Mammary epithelial cell (primary cell): Measurements from ENCODE around the gene BRMS1.

Experiments used
- CTCF ChIP-seq, 2 donors: IDR thresholded peaks in 1 of 2; conservative IDR thresholded peaks in 1 of 2; 2 replicates each; pipeline ENCODE4 v1.5.1; 2011 to 2012; ENCODE audit warnings: inconsistent platforms in 2 of 2, low read length in 2 of 2, mild to moderate bottlenecking in 2 of 2, control low read depth in 1 of 2, low read depth in 1 of 2; ENCODE audit not compliant: insufficient read depth in 1 of 2; ENCODE audit errors: extremely low read depth in 1 of 2
- EZH2 ChIP-seq: IDR thresholded peaks from 2 replicates; pipeline ENCODE4 v1.6.1; 2012; ENCODE audit warnings: low read length, inconsistent platforms, borderline replicate concordance

- TF ChIP-seq CTCF (conservative IDR thresholded peaks at IDR 0.05 in 1 of 2, IDR thresholded peaks at IDR 0.05 in 1 of 2; ENCODE audit: extremely low read depth in 1 of 2, insufficient read depth in 1 of 2, low read depth in 1 of 2, low read length in 2 of 2) (no peak), EZH2 (no peak)
Measured at GRCh38 chr11:66373265-66373664, 28.4 kb upstream of the BRMS1 start.
